ENCODE data around the gene GPR139.
A peak's percentile ranks its signal among the peaks of the same experiment; 100 is the strongest.

The GPR139 gene

GRCh38 chr16:20051611-20052010 lies 22.1 kb downstream of the GPR139 start:
- no peak for DNase-seq

GRCh38 chr16:20051147-20051546 lies 22.5 kb downstream of the GPR139 start:
- no peak for DNase-seq

GRCh38 chr16:20049831-20050230 lies 23.9 kb downstream of the GPR139 start:
- no peak for DNase-seq

GRCh38 chr16:20045886-20046285 lies 27.8 kb downstream of the GPR139 start:
- DNase-seq = no peak

- no peak for DNase-seq
These were observed 30.8 kb downstream of the GPR139 start for GRCh38 chr16:20042848-20043247.

GRCh38 chr16:20041924-20042596 lies 31.6 kb downstream of the GPR139 start:
- DNase-seq = no peak

GRCh38 chr16:20040011-20040410 lies 33.7 kb downstream of the GPR139 start:
- DNase-seq = no peak

- DNase-seq = no peak
These were observed 44.1 kb downstream of the GPR139 start for GRCh38 chr16:20029611-20030010.

- DNase-seq = no peak
These were observed 47.2 kb downstream of the GPR139 start for GRCh38 chr16:20026361-20027072.

- DNase-seq = peak in 2 of 3 donors; percentile 9 to 14
These were observed 50.5 kb downstream of the GPR139 start for GRCh38 chr16:20023190-20023589.

GRCh38 chr16:20020976-20021375 lies 52.7 kb downstream of the GPR139 start:
- no peak for DNase-seq

GRCh38 chr16:20020083-20020482 lies 53.6 kb downstream of the GPR139 start:
- DNase-seq = peak; percentile 16 to 32 (median 20)

- no peak for DNase-seq
These were observed 57.5 kb downstream of the GPR139 start for GRCh38 chr16:20016234-20016633.

GRCh38 chr16:20004931-20005330 lies 68.8 kb downstream of the GPR139 start:
- DNase-seq = no peak

GRCh38 chr16:20002936-20003335 lies 70.8 kb downstream of the GPR139 start:
- no peak for DNase-seq

GRCh38 chr16:20001856-20002707 lies 71.6 kb downstream of the GPR139 start:
- no peak for DNase-seq

- no peak for DNase-seq
These were observed 76.0 kb downstream of the GPR139 start for GRCh38 chr16:19997734-19998133.

GRCh38 chr16:19997264-19997663 lies 76.4 kb downstream of the GPR139 start:
- DNase-seq = no peak

GRCh38 chr16:19994466-19995170 lies 79.1 kb downstream of the GPR139 start:
- no peak for DNase-seq

GRCh38 chr16:19991614-19992013 lies 82.1 kb downstream of the GPR139 start:
- DNase-seq = no peak

- DNase-seq = no peak
These were observed 89.6 kb downstream of the GPR139 start for GRCh38 chr16:19984135-19984534.

Measured in suppressor macrophage treated with lipopolysaccharide for 1 hour (primary cell).